Measurements from ENCODE around the gene CUX1.

CUX1 gene

GRCh38 chr7:102234131-102234530 is 416.7 kb downstream of the CUX1 start:
- Histone ChIP-seq H3K4me2 (ENCODE audit: low read depth, low read length) (no peak overlapping the region), H4K20me1 (ENCODE audit: insufficient read depth, low read length) (no peaks in the 10 kb centered on the region)
- TF ChIP-seq EZH2 (optimal IDR thresholded peaks at IDR 0.05; ENCODE audit: low read depth, low read length) (no peak), EZH2phosphoT487 (IDR thresholded peaks at IDR 0.05; ENCODE audit: low read length) (no peak), CTCF (IDR thresholded peaks at IDR 0.05; ENCODE audit: low read length) (no peak)

GRCh38 chr7:102234801-102235550 is 417.6 kb downstream of the CUX1 start:
- Histone ChIP-seq H3K27ac (ENCODE audit: low read length) (no peak overlapping the region), H3K9me3 (replicated peaks; ENCODE audit: insufficient read depth, low read length) (no peaks in the 10 kb centered on the region), H3K36me3 (replicated peaks; ENCODE audit: insufficient read depth, low read length) (no peaks in the 10 kb centered on the region), H3K9me2 (replicated peaks; ENCODE audit: insufficient read depth, low read length) (no peaks in the 10 kb centered on the region), H2AFZ (ENCODE audit: low read length) (no peak overlapping the region), H3F3A (ENCODE audit: insufficient read depth, low read length) (no peaks in the 10 kb centered on the region), H3K9ac (ENCODE audit: low read length) (no peak overlapping the region), H3K79me2 (ENCODE audit: low read length) (no peaks in the 10 kb centered on the region), H3K4me3 (ENCODE audit: low read length) (no peak overlapping the region), H3K4me2 (ENCODE audit: low read depth, low read length) (no peak overlapping the region), H3K27me3 (replicated peaks; ENCODE audit: insufficient read depth, low read length) (no peaks in the 10 kb centered on the region), H4K20me1 (ENCODE audit: insufficient read depth, low read length) (no peaks in the 10 kb centered on the region), H3K4me1 (ENCODE audit: low read length) (0 out of 2 replicates have a peak, but pooled peaks cover 2% of the 10 kb centered on the region)
- no peak for DNase-seq
- no peak for TF ChIP-seq EZH2 (optimal IDR thresholded peaks at IDR 0.05; ENCODE audit: low read depth, low read length)
- TF ChIP-seq EZH2phosphoT487 (IDR thresholded peaks at IDR 0.05; ENCODE audit: low read length): no peak
- TF ChIP-seq CTCF (IDR thresholded peaks at IDR 0.05; ENCODE audit: low read length): no peak

More at GRCh38 chr7:102234131-102234530, 416.7 kb downstream of the CUX1 start:
- Histone ChIP-seq H3K9me3 (replicated peaks; ENCODE audit: insufficient read depth, low read length) (no peaks in the 10 kb centered on the region), H3K27ac (ENCODE audit: low read length) (no peak overlapping the region), H3K4me3 (ENCODE audit: low read length) (no peak overlapping the region), H2AFZ (ENCODE audit: low read length) (no peak overlapping the region), H3K27me3 (replicated peaks; ENCODE audit: insufficient read depth, low read length) (no peaks in the 10 kb centered on the region), H3K9me2 (replicated peaks; ENCODE audit: insufficient read depth, low read length) (no peaks in the 10 kb centered on the region), H3K79me2 (ENCODE audit: low read length) (no peaks in the 10 kb centered on the region), H3K36me3 (replicated peaks; ENCODE audit: insufficient read depth, low read length) (no peaks in the 10 kb centered on the region), H3K4me1 (ENCODE audit: low read length) (no peaks in the 10 kb centered on the region), H3F3A (ENCODE audit: insufficient read depth, low read length) (no peaks in the 10 kb centered on the region), H3K9ac (ENCODE audit: low read length) (no peak overlapping the region)
- no peak for DNase-seq

- Histone ChIP-seq H3K9me3 (replicated peaks; ENCODE audit: insufficient read depth, low read length) (no peaks in the 10 kb centered on the region), H3K4me3 (ENCODE audit: low read length) (no peak overlapping the region), H3K27me3 (replicated peaks; ENCODE audit: insufficient read depth, low read length) (no peaks in the 10 kb centered on the region), H3K36me3 (replicated peaks; ENCODE audit: insufficient read depth, low read length) (no peaks in the 10 kb centered on the region), H3K79me2 (ENCODE audit: low read length) (no peaks in the 10 kb centered on the region), H3K9ac (ENCODE audit: low read length) (no peak overlapping the region), H3K27ac (ENCODE audit: low read length) (no peak overlapping the region), H3K9me2 (replicated peaks; ENCODE audit: insufficient read depth, low read length) (no peaks in the 10 kb centered on the region), H2AFZ (ENCODE audit: low read length) (no peak overlapping the region), H3F3A (ENCODE audit: insufficient read depth, low read length) (no peaks in the 10 kb centered on the region), H4K20me1 (ENCODE audit: insufficient read depth, low read length) (no peaks in the 10 kb centered on the region), H3K4me2 (ENCODE audit: low read depth, low read length) (no peak overlapping the region), H3K4me1 (ENCODE audit: low read length) (peaks cover 6% of the 10 kb centered on the region; the same call in 1 of the 2 replicates)
- TF ChIP-seq EZH2 (optimal IDR thresholded peaks at IDR 0.05; ENCODE audit: low read depth, low read length) (no peak), EZH2phosphoT487 (IDR thresholded peaks at IDR 0.05; ENCODE audit: low read length) (no peak), CTCF (IDR thresholded peaks at IDR 0.05; ENCODE audit: low read length) (no peak)
- no peak for DNase-seq
Measured at GRCh38 chr7:102236102-102236501, 418.7 kb downstream of the CUX1 start.

Measured in MM.1S (cell line).